ENCODE results near the gene C11orf24. TPM values are rescaled to one million over a fixed set of nuclear protein-coding genes. Genes with fewer than 3 reads are reported as not detected.

C11orf24 gene
- total RNA-seq, 1 donor from 2014 or later, result 24.7 TPM

DNA sequence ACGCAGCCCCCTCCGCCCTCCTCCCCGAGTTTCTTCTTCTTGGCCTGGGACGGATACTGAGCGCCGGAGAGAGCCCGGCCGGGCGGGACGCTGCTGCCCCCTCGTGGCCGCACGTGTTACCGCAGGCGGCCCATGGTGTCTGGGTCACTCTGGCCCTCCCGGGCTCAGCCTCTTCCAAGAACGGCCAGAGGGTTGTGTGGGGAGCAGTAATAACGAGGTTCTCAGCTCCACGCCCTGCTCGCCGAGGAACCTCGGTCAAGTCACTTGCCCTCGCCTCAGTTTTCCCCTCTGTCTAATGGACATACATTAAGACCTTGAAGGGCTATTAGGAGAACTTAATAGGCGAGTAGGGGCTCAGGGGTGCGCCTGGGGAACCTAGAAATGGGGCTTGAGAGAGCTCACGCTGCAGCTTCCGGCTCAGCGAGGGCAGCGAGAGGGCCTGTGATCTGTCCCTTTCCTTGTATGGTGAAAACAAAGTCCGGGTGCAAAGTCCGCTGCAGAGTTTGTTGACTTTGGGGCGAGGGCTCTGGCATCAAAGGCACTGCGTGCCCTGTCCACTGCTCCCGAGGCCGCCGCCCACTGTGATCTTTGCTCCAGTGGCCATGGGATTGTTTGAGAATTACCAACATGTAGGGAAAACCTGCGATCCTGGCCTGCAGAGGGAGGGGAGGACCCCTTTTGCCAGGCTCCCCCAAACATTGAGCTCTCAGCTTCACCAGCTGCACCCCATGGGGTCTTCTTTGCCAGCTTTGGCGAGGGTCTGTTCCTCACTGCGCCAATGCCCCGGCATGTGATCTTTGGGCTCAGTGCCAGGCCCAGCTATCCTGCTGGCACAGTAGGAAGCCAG, 26.3 kb upstream of the C11orf24 start:
- peaks cover 17% of the 10 kb centered on the region for H3K4me1 ChIP-seq
- no peaks in the 10 kb centered on the region for H3K9me3 ChIP-seq
- DNase-seq (peak; percentile 89), ATAC-seq (peak; percentile 97 to 98)
- no peaks in the 10 kb centered on the region for H3K36me3 ChIP-seq
- H3K27me3 ChIP-seq (ENCODE audit: low read depth), result no peaks in the 10 kb centered on the region
- H3K4me3 ChIP-seq, result no peak overlapping the region
- TF ChIP-seq, protein P1, sequence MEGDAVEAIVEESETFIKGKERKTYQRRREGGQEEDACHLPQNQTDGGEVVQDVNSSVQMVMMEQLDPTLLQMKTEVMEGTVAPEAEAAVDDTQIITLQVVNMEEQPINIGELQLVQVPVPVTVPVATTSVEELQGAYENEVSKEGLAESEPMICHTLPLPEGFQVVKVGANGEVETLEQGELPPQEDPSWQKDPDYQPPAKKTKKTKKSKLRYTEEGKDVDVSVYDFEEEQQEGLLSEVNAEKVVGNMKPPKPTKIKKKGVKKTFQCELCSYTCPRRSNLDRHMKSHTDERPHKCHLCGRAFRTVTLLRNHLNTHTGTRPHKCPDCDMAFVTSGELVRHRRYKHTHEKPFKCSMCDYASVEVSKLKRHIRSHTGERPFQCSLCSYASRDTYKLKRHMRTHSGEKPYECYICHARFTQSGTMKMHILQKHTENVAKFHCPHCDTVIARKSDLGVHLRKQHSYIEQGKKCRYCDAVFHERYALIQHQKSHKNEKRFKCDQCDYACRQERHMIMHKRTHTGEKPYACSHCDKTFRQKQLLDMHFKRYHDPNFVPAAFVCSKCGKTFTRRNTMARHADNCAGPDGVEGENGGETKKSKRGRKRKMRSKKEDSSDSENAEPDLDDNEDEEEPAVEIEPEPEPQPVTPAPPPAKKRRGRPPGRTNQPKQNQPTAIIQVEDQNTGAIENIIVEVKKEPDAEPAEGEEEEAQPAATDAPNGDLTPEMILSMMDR (IDR thresholded peaks at IDR 0.05), result peak; percentile 95
- intact Hi-C loops (cut with DNase I), result no loop called here
- no peak overlapping the region for H3K27ac ChIP-seq

DNA sequence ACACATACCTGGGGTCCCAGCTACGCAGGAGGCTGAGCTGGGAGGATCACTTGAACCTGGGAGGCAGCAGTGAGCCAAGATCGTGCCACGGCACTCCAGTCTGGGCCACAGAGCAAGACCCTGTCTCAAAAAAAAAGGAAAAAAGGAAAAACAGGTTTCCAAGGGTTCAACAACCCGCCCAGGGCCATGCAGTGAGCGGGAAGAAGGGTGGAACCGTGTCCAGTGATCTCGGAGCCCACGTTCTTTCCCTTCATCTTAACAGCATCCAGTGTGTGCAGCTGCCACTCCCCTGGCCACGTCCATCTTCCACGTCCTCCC, 25.7 kb upstream of the C11orf24 start:
- no peak overlapping the region for H3K4me3 ChIP-seq
- DNase-seq (no peak), ATAC-seq (no peak)
- H3K27me3 ChIP-seq (ENCODE audit: low read depth), result no peaks in the 10 kb centered on the region
- intact Hi-C loops (cut with DNase I), result no loop called here
- no peak overlapping the region for H3K27ac ChIP-seq
- TF ChIP-seq, protein P1 (IDR thresholded peaks at IDR 0.05), result no peak
- peaks cover 17% of the 10 kb centered on the region for H3K4me1 ChIP-seq
- no peaks in the 10 kb centered on the region for H3K9me3 ChIP-seq
- H3K36me3 ChIP-seq, result no peaks in the 10 kb centered on the region

DNA sequence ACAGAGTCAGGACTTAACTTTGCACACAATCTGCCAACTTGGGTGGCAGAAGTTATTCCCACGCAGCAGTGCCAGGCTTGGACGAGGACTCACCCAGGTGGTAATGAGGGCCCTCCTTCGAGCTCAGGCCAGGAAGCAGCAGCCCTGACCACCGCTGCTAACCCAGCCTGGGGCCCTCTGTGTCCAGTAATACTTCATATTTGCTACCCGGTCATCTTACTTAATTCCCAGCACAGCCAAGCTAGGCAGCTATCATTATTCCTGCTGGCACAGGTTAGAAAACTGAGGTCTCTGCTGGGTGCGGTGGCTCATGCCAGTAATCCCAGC, 25.2 kb upstream of the C11orf24 start:
- peaks cover 17% of the 10 kb centered on the region for H3K4me1 ChIP-seq
- no peaks in the 10 kb centered on the region for H3K27me3 ChIP-seq (ENCODE audit: low read depth)
- no peaks in the 10 kb centered on the region for H3K9me3 ChIP-seq
- no peaks in the 10 kb centered on the region for H3K36me3 ChIP-seq
- TF ChIP-seq, protein P1 (IDR thresholded peaks at IDR 0.05), result no peak
- intact Hi-C loops (cut with DNase I), result no loop called here
- ATAC-seq (no peak), DNase-seq (no peak)
- no peak overlapping the region for H3K4me3 ChIP-seq
- no peak overlapping the region for H3K27ac ChIP-seq

DNA sequence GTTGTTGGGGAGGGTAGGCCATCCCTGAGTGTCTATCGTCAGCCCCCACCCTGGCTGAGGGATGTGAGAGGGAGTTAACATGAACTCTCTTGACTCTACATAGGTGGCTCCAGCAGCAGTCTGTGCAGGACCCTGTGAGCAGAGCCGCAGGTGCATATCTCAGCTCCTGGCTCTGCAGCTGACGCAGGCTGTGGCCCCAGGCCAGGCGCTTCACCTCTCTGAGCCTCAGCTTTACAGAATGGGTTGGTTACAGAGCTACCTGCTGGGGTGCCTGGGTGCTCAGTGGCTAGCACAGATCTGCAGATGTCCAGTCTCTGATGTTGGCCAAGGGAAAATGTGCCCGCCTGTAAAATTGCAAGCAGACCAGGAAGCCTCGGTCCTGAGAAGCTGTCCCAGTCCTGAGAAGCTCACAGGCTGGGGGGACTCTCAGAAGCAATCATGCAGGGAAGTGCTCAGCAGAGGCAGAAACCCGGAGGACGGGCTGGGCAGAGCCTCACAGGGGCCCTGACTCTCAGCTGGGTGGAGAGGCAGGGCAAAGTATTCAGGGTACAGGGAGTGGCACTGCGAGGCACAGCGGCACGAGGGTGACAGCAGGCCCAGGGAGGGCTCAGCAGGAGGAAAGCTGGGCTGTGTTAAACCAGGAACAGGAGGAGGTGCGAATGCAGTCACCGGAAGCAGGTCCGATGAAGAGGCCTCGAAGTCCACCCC, 24.7 kb upstream of the C11orf24 start:
- no peak for ATAC-seq
- Histone ChIP-seq H3K36me3 (no peaks in the 10 kb centered on the region), H3K9me3 (no peaks in the 10 kb centered on the region), H3K27ac (no peak overlapping the region), H3K27me3 (ENCODE audit: low read depth) (no peaks in the 10 kb centered on the region), H3K4me3 (no peak overlapping the region), H3K4me1 (peaks cover 17% of the 10 kb centered on the region)
- TF ChIP-seq, protein P1 (IDR thresholded peaks at IDR 0.05), result no peak
- DNase-seq, result no peak
- intact Hi-C loops (cut with DNase I), result no loop called here

DNA sequence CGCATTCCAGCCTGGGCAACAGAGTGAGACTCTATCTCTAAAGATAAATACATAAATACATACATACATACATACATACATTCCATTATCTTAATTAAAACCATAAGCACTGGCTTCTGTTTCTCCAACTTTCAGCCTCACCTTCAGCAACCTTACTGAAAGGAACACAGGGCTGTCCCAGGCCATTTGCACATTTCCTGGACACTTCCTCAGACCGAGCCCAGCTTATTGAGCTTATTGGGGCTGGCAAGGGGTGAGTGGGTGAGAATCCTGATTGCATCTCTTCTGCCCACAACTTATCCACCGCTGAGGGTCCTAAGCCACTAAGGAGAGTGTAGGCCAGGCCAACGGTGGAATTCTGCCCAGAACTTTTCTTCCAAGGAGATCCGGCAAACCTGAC, 24.2 kb upstream of the C11orf24 start:
- no peaks in the 10 kb centered on the region for H3K36me3 ChIP-seq
- no peaks in the 10 kb centered on the region for H3K27me3 ChIP-seq (ENCODE audit: low read depth)
- peak; percentile 10 for DNase-seq
- H3K27ac ChIP-seq, result no peak overlapping the region
- no peak overlapping the region for H3K4me3 ChIP-seq
- TF ChIP-seq, protein P1 (IDR thresholded peaks at IDR 0.05), result no peak
- intact Hi-C loops (cut with DNase I), result no loop called here
- no peak for ATAC-seq
- H3K4me1 ChIP-seq, result peaks cover 17% of the 10 kb centered on the region
- no peaks in the 10 kb centered on the region for H3K9me3 ChIP-seq

All from lower lobe of right lung (tissue), 2 donors.